ENCODE measurements around the gene CHI3L1.

DNA sequence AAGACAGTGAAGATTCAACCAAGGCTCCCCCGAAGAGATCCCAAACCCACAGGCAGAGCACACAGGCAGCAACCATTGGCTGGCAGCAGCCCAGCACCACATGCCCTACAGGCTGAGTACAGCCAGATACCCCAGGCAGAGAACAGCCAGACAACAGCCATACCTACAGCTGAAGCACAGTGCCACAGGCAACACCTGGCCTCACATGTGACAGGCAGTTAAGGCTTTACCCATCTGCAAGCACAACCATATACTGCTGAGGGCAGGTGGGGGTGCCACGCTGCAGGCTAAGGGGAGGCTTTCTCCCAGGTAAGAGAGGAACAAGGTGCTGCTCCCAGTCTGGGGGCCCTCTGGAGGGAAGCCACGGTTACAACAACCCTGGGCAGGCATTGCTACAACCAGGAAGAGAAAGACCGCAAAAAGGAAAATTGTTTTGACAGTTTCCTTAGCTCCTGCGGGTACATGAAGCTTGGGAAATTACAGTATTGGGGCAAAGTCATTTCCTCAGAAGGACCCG, 30.7 kb upstream of the CHI3L1 start:
- TF ChIP-seq, protein P1, sequence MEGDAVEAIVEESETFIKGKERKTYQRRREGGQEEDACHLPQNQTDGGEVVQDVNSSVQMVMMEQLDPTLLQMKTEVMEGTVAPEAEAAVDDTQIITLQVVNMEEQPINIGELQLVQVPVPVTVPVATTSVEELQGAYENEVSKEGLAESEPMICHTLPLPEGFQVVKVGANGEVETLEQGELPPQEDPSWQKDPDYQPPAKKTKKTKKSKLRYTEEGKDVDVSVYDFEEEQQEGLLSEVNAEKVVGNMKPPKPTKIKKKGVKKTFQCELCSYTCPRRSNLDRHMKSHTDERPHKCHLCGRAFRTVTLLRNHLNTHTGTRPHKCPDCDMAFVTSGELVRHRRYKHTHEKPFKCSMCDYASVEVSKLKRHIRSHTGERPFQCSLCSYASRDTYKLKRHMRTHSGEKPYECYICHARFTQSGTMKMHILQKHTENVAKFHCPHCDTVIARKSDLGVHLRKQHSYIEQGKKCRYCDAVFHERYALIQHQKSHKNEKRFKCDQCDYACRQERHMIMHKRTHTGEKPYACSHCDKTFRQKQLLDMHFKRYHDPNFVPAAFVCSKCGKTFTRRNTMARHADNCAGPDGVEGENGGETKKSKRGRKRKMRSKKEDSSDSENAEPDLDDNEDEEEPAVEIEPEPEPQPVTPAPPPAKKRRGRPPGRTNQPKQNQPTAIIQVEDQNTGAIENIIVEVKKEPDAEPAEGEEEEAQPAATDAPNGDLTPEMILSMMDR (IDR thresholded peaks at IDR 0.05) = no peak
- TF ChIP-seq POLR2AphosphoS5 (IDR thresholded peaks at IDR 0.05) (no peak), POLR2A (IDR thresholded peaks at IDR 0.05) (no peak)
